HG02870 (cell line): ENCODE results near the gene CYP17A1.
A peak's percentile ranks its signal among the peaks of the same experiment; 100 is the strongest.

Experiments
- ATAC-seq: cut with Tn5 transposase; IDR thresholded peaks from one replicate; pipeline ENCODE4 v1.9.1; 2021; ENCODE audit warnings: mild to moderate bottlenecking, moderate library complexity; ENCODE audit not compliant: unreplicated experiment

The CYP17A1 gene

GRCh38 chr10:102811346-102811745 is 25.9 kb downstream of the CYP17A1 start:
- no peak for ATAC-seq

GRCh38 chr10:102808380-102808779 is 28.8 kb downstream of the CYP17A1 start:
- ATAC-seq, result no peak

GRCh38 chr10:102804382-102805055 is 32.7 kb downstream of the CYP17A1 start:
- no peak for ATAC-seq

- ATAC-seq, result peak; percentile 72
Measured at GRCh38 chr10:102802920-102803534, 34.2 kb downstream of the CYP17A1 start.

GRCh38 chr10:102801978-102802377 is 35.2 kb downstream of the CYP17A1 start:
- no peak for ATAC-seq

- no peak for ATAC-seq
Measured at GRCh38 chr10:102801496-102801895, 35.7 kb downstream of the CYP17A1 start.

GRCh38 chr10:102800611-102801335 is 36.4 kb downstream of the CYP17A1 start:
- no peak for ATAC-seq

GRCh38 chr10:102799691-102800471 is 37.3 kb downstream of the CYP17A1 start:
- ATAC-seq, result no peak

- ATAC-seq, result peak; percentile 95
Measured at GRCh38 chr10:102796407-102797176, 40.6 kb downstream of the CYP17A1 start.

- ATAC-seq, result peak; percentile 41
Measured at GRCh38 chr10:102795453-102796406, 41.5 kb downstream of the CYP17A1 start.

- ATAC-seq, result no peak
Measured at GRCh38 chr10:102791754-102792395, 45.3 kb downstream of the CYP17A1 start.

- ATAC-seq, result no peak
Measured at GRCh38 chr10:102785818-102786217, 51.4 kb downstream of the CYP17A1 start.

GRCh38 chr10:102783568-102783967 is 53.6 kb downstream of the CYP17A1 start:
- ATAC-seq, result no peak

- ATAC-seq, result no peak
Measured at GRCh38 chr10:102782673-102783551, 54.3 kb downstream of the CYP17A1 start.

- ATAC-seq, result no peak
Measured at GRCh38 chr10:102781921-102782557, 55.2 kb downstream of the CYP17A1 start.

- ATAC-seq, result no peak
Measured at GRCh38 chr10:102781090-102781920, 55.9 kb downstream of the CYP17A1 start.
